HG03442 (cell line): ENCODE data around the gene LMTK2.

Experiments
- ATAC-seq: cut with Tn5 transposase; IDR thresholded peaks from one replicate; pipeline ENCODE4 v1.9.1; 2021; ENCODE audit warnings: mild to moderate bottlenecking, moderate library complexity; ENCODE audit not compliant: unreplicated experiment

LMTK2 gene

GRCh38 chr7:98171449-98171848, 64.8 kb downstream of the LMTK2 start:
- no peak for ATAC-seq

- no peak for ATAC-seq
Measured at GRCh38 chr7:98174334-98175259, 67.9 kb downstream of the LMTK2 start.

- ATAC-seq, result no peak
Measured at GRCh38 chr7:98175260-98175940, 68.7 kb downstream of the LMTK2 start.

- no peak for ATAC-seq
Measured at GRCh38 chr7:98177553-98177952, 70.9 kb downstream of the LMTK2 start.

GRCh38 chr7:98178321-98178720, 71.7 kb downstream of the LMTK2 start:
- no peak for ATAC-seq

- no peak for ATAC-seq
Measured at GRCh38 chr7:98178762-98179490, 72.3 kb downstream of the LMTK2 start.

- no peak for ATAC-seq
Measured at GRCh38 chr7:98180751-98181150, 74.1 kb downstream of the LMTK2 start.

- ATAC-seq, result no peak
Measured at GRCh38 chr7:98185101-98185500, 78.4 kb downstream of the LMTK2 start.

- ATAC-seq, result no peak
Measured at GRCh38 chr7:98186452-98187137, 79.9 kb downstream of the LMTK2 start.

GRCh38 chr7:98187138-98187502, 80.5 kb downstream of the LMTK2 start:
- ATAC-seq, result no peak

- no peak for ATAC-seq
Measured at GRCh38 chr7:98189559-98189958, 82.9 kb downstream of the LMTK2 start.

- no peak for ATAC-seq
Measured at GRCh38 chr7:98191668-98192431, 85.2 kb downstream of the LMTK2 start.

GRCh38 chr7:98192781-98193457, 86.3 kb downstream of the LMTK2 start:
- ATAC-seq, result no peak

- ATAC-seq, result no peak
Measured at GRCh38 chr7:98193474-98194180, 87.0 kb downstream of the LMTK2 start.

GRCh38 chr7:98194186-98194585, 87.5 kb downstream of the LMTK2 start:
- ATAC-seq, result no peak

GRCh38 chr7:98194672-98195457, 88.2 kb downstream of the LMTK2 start:
- no peak for ATAC-seq

GRCh38 chr7:98196706-98197605, 90.3 kb downstream of the LMTK2 start:
- ATAC-seq, result no peak
